B cell (primary cell): Measurements from ENCODE around the gene ITPK1. TPM values are rescaled to one million over a fixed set of nuclear protein-coding genes. Genes with fewer than 3 reads are reported as not detected.

Source experiments
- ATAC-seq: fragments of 200-7000 bp; cut with Tn5 transposase; one replicate; pipeline ENCODE4 v1.10.0; 2021; ENCODE audit warnings: low read depth, mild to moderate bottlenecking, moderate number of reproducible peaks, moderate library complexity
- CTCF ChIA-PET: fragments of 350-600 bp; sonication (Branson Sonifier 250); formaldehyde crosslinking; loops from one replicate; lab custom pipeline; 2021; ENCODE audit warnings: antibody characterized with exemption, inconsistent platforms; lab: Charles Lee
- POLR2A ChIA-PET: fragments of 350-600 bp; sonication (Branson Sonifier 250); formaldehyde crosslinking; loops from one replicate; lab custom pipeline; 2021; ENCODE audit warnings: antibody characterized with exemption; lab: Charles Lee
- DNase-seq: peaks from one replicate; pipeline ENCODE4 v3.0.0; 2013
- H2AFZ ChIP-seq: 2 replicates; pipeline ENCODE4 v1.6.1; 2012; ENCODE audit warnings: mild to moderate bottlenecking, low read depth, low read length; ENCODE audit not compliant: insufficient read depth, poor library complexity, severe bottlenecking
- H3K27ac ChIP-seq, 2 donors: 1 replicate in 1 of 2; 2 replicates in 1 of 2; pipeline ENCODE4 v1.5.1; 2012 to 2013; ENCODE audit warnings: low read length in 2 of 2, mild to moderate bottlenecking in 2 of 2, moderate library complexity in 1 of 2
- H3K27me3 ChIP-seq, 4 experiments: fragments of 200-600 bp in 1 of 4; sonication (generic) in 1 of 4; replicated peaks in 1 of 4; 1 replicate in 2 of 4; 2 replicates in 2 of 4; pipeline versions ENCODE4 v1.6.1 to v1.7.0; 2013 to 2016; ENCODE audit warnings: low read length in 3 of 4, mild to moderate bottlenecking in 2 of 4, mixed read lengths in 1 of 4, moderate library complexity in 1 of 4; ENCODE audit not compliant: insufficient read depth in 4 of 4, control insufficient read depth in 3 of 4; ENCODE audit errors: control extremely low read depth in 1 of 4
- H3K36me3 ChIP-seq, 2 experiments: replicated peaks in 1 of 2; 1 replicate in 1 of 2; 2 replicates in 1 of 2; pipeline versions ENCODE4 v1.6.1 to v1.7.1; 2013; ENCODE audit warnings: low read length in 1 of 2; ENCODE audit not compliant: insufficient read depth in 2 of 2, control insufficient read depth in 1 of 2; ENCODE audit errors: control extremely low read depth in 1 of 2, extremely low read depth in 1 of 2
- H3K4me1 ChIP-seq, 2 donors: fragments of 200-600 bp in 1 of 2; sonication (generic) in 1 of 2; 1 replicate in 1 of 2; 2 replicates in 1 of 2; pipeline versions ENCODE4 v1.5.1 to v1.6.1; 2013 to 2017; ENCODE audit warnings: low read length in 2 of 2; ENCODE audit not compliant: control insufficient read depth in 2 of 2, insufficient read depth in 2 of 2
- H3K4me2 ChIP-seq: replicated peaks from 2 replicates; pipeline ENCODE3; 2012; ENCODE audit warnings: mild to moderate bottlenecking, low read depth, low read length; ENCODE audit not compliant: poor library complexity, severe bottlenecking
- H3K4me3 ChIP-seq, 5 experiments: fragments of 200-600 bp in 1 of 5; sonication (generic) in 1 of 5; 1 replicate in 3 of 5; 2 replicates in 2 of 5; pipeline versions ENCODE4 v1.5.1 to v1.7.0; 2011 to 2016; ENCODE audit warnings: low read length in 4 of 5, mild to moderate bottlenecking in 4 of 5, low read depth in 2 of 5, control low read depth in 1 of 5, moderate library complexity in 1 of 5; ENCODE audit not compliant: insufficient read depth in 1 of 5; ENCODE audit errors: control extremely low read depth in 1 of 5, extremely low read depth in 1 of 5
- H3K79me2 ChIP-seq: fragments of 200-600 bp; sonication (generic); one replicate; pipeline ENCODE4 v1.6.0; 2016; ENCODE audit warnings: low read length; ENCODE audit not compliant: control insufficient read depth, insufficient read depth
- H3K9ac ChIP-seq: fragments of 200-600 bp; sonication (generic); 2 replicates; pipeline ENCODE4 v1.6.1; 2017; ENCODE audit warnings: mild to moderate bottlenecking, low read length, moderate library complexity
- H3K9me3 ChIP-seq, 3 donors: one replicate each; pipeline versions ENCODE4 v1.6.1 to v1.7.1; 2013; ENCODE audit warnings: low read length in 2 of 3; ENCODE audit not compliant: control insufficient read depth in 2 of 3, insufficient read depth in 1 of 3; ENCODE audit errors: control extremely low read depth in 1 of 3
- H4K20me1 ChIP-seq: 2 replicates; pipeline ENCODE4 v1.6.0; 2012; ENCODE audit warnings: mild to moderate bottlenecking, low read length; ENCODE audit not compliant: insufficient read depth, control insufficient read depth, poor library complexity, severe bottlenecking
- H3K27ac Mint-ChIP-seq: one replicate; pipeline ENCODE4 v1.8.0; 2021; ENCODE audit warnings: mixed read lengths
- H3K27me3 Mint-ChIP-seq: one replicate; pipeline ENCODE4 v1.8.0; 2021; ENCODE audit warnings: mixed read lengths
- H3K4me1 Mint-ChIP-seq: one replicate; pipeline ENCODE4 v1.8.0; 2021; ENCODE audit warnings: mixed read lengths
- H3K4me3 Mint-ChIP-seq: one replicate; pipeline ENCODE4 v1.8.0; 2021; ENCODE audit warnings: mixed read lengths
- H3K9me3 Mint-ChIP-seq: one replicate; pipeline ENCODE4 v1.8.0; 2022; ENCODE audit warnings: mixed read lengths; ENCODE audit not compliant: insufficient read depth
- EZH2 ChIP-seq: IDR thresholded peaks from 2 replicates; pipeline ENCODE4 v1.6.1; 2012; ENCODE audit warnings: borderline replicate concordance, low read depth, mild to moderate bottlenecking, moderate library complexity, low read length; ENCODE audit not compliant: insufficient read depth, poor library complexity, severe bottlenecking
- WGBS: methylation state at CpG from one replicate; pipeline ENCODE4 v1.1.5; 2013; ENCODE audit warnings: missing lambda C conversion rate; ENCODE audit not compliant: insufficient coverage; 5-methylcytosine and 5-hydroxymethylcytosine counted together
- intact Hi-C: fragments of 100-400 bp; cut with micrococcal nuclease; formaldehyde crosslinking; loops from one replicate; pipeline ENCODE4 v1.10.0; 2022
- polyA plus RNA-seq: library from polyadenylated mRNA; depleted of rRNA; stranded (reverse); fragments of >200 nt; gene quantifications from 2 replicates; pipeline ENCODE4 v1.2.3, GENCODE V29; 2012
- total RNA-seq, 2 donors: library from RNA; stranded (reverse); fragments of 120-200 nt in 1 of 2; gene quantifications; 1 replicate in 1 of 2; 2 replicates in 1 of 2; pipeline versions ENCODE4 v1.2.3 to v1.2.4, GENCODE V29; 2013 to 2022
- TF ChIP-seq, protein P1 (sequence below): fragments of 200-600 bp; IDR thresholded peaks from one replicate; pipeline ENCODE4 v1.8.0; 2022; ENCODE audit warnings: antibody characterized with exemption, mild to moderate bottlenecking

The ITPK1 gene
- total and polyA plus RNA-seq, 2 donors (not counting 1 experiment from before 2014, with no cell fraction given): 46.0 to 46.9 TPM

GRCh38 chr14:92976268-92976667 lies 139.5 kb downstream of the ITPK1 start:
- Mint-ChIP-seq H3K9me3 (peaks cover 28% of the 10 kb centered on the region), H3K27ac (no peak overlapping the region), H3K4me3 (no peak overlapping the region), H3K27me3 (no peaks in the 10 kb centered on the region), H3K4me1 (peaks cover 16% of the 10 kb centered on the region)
- DNase-seq (no peak), ATAC-seq (no peak)
- WGBS: 100% methylated on average over 1 of the region's 2 CpGs
- CTCF ChIA-PET: no interaction called here
- Histone ChIP-seq H3K4me1 (no peaks in the 10 kb centered on the region), H3K4me3 (no peak overlapping the region), H3K27me3 (no peaks in the 10 kb centered on the region), H2AFZ (no peak overlapping the region), H3K4me2 (no peak overlapping the region), H4K20me1 (peaks cover 7% of the 10 kb centered on the region), H3K9me3 (peaks cover 3 to 75% (median 49%) of the 10 kb centered on the region in 3 donors), H3K36me3 (peaks cover 3 to 23% of the 10 kb centered on the region in 2 experiments), H3K27ac (no peak overlapping the region), H3K9ac (no peak overlapping the region), H3K79me2 (peaks cover 21% of the 10 kb centered on the region)
- TF ChIP-seq, protein P1, sequence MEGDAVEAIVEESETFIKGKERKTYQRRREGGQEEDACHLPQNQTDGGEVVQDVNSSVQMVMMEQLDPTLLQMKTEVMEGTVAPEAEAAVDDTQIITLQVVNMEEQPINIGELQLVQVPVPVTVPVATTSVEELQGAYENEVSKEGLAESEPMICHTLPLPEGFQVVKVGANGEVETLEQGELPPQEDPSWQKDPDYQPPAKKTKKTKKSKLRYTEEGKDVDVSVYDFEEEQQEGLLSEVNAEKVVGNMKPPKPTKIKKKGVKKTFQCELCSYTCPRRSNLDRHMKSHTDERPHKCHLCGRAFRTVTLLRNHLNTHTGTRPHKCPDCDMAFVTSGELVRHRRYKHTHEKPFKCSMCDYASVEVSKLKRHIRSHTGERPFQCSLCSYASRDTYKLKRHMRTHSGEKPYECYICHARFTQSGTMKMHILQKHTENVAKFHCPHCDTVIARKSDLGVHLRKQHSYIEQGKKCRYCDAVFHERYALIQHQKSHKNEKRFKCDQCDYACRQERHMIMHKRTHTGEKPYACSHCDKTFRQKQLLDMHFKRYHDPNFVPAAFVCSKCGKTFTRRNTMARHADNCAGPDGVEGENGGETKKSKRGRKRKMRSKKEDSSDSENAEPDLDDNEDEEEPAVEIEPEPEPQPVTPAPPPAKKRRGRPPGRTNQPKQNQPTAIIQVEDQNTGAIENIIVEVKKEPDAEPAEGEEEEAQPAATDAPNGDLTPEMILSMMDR: no peak
- no peak for TF ChIP-seq EZH2
- intact Hi-C loops: no loop called here
- POLR2A ChIA-PET: no interaction called here

DNA sequence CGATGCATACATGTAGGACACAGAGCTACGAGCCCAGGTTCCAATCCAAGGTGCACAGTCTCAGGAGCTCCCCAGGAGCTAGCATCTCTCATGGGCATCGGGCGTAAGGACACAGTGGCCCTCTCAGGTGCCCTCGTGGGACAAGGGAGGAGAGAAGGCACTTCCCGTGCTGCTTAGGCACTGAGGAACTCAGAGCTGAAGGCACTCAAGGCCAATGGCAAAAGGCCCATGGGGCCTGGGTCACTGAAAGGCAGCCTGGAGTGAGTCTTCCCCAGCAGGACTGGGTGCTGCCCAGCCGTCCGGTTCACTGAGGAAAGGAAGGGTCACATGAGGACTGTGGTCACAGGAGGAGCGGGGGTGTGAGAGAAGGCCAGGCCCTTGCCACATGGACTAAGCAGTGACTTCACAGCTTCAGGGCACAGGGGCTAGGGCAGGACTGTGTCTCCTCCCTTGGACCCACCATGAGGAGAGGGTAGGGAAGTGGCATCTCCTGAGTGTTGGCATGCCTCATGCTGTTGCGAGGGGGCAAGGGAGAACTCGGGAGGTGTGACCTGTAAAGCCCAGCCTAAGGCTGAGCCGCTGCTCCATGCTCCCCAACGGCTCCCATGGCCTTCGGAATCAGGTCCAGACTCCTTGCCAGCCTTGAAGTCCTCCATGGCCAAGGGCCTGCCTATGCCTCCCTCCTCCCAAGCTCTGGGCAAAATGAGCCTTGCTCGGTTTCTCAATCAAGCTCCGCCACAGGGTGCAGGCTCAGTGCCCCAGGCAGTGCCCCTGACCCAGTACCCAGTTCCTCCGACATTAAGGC lies 141.0 kb downstream of the ITPK1 start:
- H3K36me3 ChIP-seq: peaks cover 3 to 23% of the 10 kb centered on the region in 2 experiments
- no peak overlapping the region for H3K4me2 ChIP-seq
- no peaks in the 10 kb centered on the region for H3K27me3 ChIP-seq
- no peak overlapping the region for H3K4me3 Mint-ChIP-seq
- intact Hi-C loops: no loop called here
- H4K20me1 ChIP-seq: peaks cover 7% of the 10 kb centered on the region
- peaks cover 21% of the 10 kb centered on the region for H3K79me2 ChIP-seq
- H3K27me3 Mint-ChIP-seq: no peaks in the 10 kb centered on the region
- no peak for ATAC-seq
- H3K4me3 ChIP-seq: no peak overlapping the region
- no peak overlapping the region for H3K27ac ChIP-seq
- no peak overlapping the region for H3K27ac Mint-ChIP-seq
- H3K9ac ChIP-seq: no peak overlapping the region
- ChIA-PET POLR2A (no interaction called here), CTCF (interaction anchor here (1.2 kb wide), 1 partner anchor 49 kb away, joined by 3 read pairs; no protein-coding TSS in a partner anchor)
- WGBS: 96% methylated on average over 17 of the region's 17 CpGs
- H3K9me3 Mint-ChIP-seq: peaks cover 27% of the 10 kb centered on the region
- H2AFZ ChIP-seq: no peak overlapping the region
- H3K4me1 ChIP-seq: no peaks in the 10 kb centered on the region
- TF ChIP-seq EZH2: no peak
- TF ChIP-seq, protein P1: no peak
- H3K4me1 Mint-ChIP-seq: peaks cover 10% of the 10 kb centered on the region
- H3K9me3 ChIP-seq: peaks cover 3 to 60% (median 41%) of the 10 kb centered on the region in 3 donors
- no peak for DNase-seq
